ENCODE data around the gene CCDC183. TPM values are rescaled to one million over a fixed set of nuclear protein-coding genes. Genes with fewer than 3 reads are reported as not detected.

Gene CCDC183
- total RNA-seq, 2 experiments from 2014 or later: 0.88 to 1.3 TPM

DNA sequence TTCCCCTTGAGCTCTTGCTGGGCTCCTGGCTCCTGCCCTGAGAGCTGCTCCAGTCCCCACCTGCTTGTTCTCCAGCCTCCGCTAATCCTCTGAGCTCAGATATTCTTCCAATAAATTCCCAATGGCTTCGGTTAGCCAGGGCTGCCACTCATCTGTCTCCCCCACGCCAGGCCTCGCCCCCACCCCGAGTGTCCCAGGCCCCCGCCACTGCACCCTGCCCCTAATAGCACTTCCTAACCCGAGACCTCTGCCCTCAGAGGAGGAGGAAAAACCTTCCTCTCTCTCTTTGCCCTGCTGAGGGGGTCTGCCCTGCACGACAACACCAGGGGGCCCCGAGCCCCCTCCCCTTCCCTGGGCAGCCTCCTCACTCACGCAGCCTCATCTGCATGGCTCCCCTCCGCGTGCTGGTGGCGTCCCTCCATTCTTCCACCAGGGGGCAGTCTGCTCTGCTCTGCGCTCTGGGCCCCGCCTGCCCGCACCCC is 26.4 kb upstream of the CCDC183 start:
- no TSS peak for BruUV-seq (replicated peaks)
- no peak overlapping the region for H3K4me2 ChIP-seq (ENCODE audit: low read length)
- POLR2A ChIA-PET: no interaction called here

DNA sequence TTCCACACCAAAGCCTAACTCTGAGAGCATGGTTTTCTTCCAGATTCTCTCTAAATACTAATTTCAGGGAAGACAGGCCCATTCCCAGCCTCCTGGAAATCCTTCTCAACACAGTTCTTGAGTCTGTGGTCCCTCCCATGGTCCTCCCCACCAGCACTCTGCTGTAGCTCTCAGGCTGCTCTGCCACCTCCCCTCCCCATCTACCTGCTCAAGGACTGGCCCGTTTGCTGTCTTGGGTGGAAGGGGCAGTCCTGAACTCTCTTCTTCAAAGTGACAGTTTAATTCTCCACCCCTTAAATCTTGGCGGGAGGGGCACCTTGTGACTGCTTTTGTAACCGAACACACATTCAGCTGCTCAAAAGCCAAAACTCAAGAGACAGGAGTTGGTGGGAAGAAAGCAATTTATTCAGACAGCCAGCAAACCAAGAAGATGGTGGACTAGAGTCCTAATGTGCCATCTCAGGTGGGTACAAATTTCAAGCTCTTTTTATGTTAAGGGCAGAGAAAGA is 24.2 kb upstream of the CCDC183 start:
- TF ChIP-seq, protein P1, sequence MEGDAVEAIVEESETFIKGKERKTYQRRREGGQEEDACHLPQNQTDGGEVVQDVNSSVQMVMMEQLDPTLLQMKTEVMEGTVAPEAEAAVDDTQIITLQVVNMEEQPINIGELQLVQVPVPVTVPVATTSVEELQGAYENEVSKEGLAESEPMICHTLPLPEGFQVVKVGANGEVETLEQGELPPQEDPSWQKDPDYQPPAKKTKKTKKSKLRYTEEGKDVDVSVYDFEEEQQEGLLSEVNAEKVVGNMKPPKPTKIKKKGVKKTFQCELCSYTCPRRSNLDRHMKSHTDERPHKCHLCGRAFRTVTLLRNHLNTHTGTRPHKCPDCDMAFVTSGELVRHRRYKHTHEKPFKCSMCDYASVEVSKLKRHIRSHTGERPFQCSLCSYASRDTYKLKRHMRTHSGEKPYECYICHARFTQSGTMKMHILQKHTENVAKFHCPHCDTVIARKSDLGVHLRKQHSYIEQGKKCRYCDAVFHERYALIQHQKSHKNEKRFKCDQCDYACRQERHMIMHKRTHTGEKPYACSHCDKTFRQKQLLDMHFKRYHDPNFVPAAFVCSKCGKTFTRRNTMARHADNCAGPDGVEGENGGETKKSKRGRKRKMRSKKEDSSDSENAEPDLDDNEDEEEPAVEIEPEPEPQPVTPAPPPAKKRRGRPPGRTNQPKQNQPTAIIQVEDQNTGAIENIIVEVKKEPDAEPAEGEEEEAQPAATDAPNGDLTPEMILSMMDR (conservative IDR thresholded peaks at IDR 0.05; ENCODE audit: low read length): no peak
- TF ChIP-seq EZH2phosphoT487 (IDR thresholded peaks at IDR 0.05; ENCODE audit: borderline replicate concordance, low read depth, low read length): no peak
- Histone ChIP-seq H3K9me3 (ENCODE audit: low read length) (peaks cover 17% of the 10 kb centered on the region; the same call in 1 of the 2 replicates), H3K27ac (ENCODE audit: low read depth, low read length, poor library complexity, severe bottlenecking) (no peak overlapping the region), H3K4me3 (ENCODE audit: low read depth, low read length, poor library complexity, severe bottlenecking) (no peak overlapping the region), H3K4me1 (ENCODE audit: insufficient read depth, low read length, poor library complexity, severe bottlenecking) (peaks cover 11% of the 10 kb centered on the region), H3K79me2 (ENCODE audit: insufficient read depth, low read depth, low read length) (no peaks in the 10 kb centered on the region), H2AFZ (ENCODE audit: low read length) (no peak overlapping the region), H4K20me1 (ENCODE audit: insufficient read depth, low read length) (no peaks in the 10 kb centered on the region), H3K9me2 (ENCODE audit: insufficient read depth, low read length) (no peaks in the 10 kb centered on the region), H3K4me2 (ENCODE audit: low read length) (no peak overlapping the region), H3K36me3 (ENCODE audit: insufficient read depth, low read length) (no peaks in the 10 kb centered on the region)
- POLR2A ChIA-PET: interaction anchor here (0.5 kb wide), 1 partner anchor 48 kb away, joined by 5 read pairs; no protein-coding TSS in a partner anchor
- DNase-seq (ENCODE audit: low spot score): no peak
- CTCF ChIA-PET (ENCODE audit: unreplicated experiment): no interaction called here
- no TSS peak for BruUV-seq (replicated peaks)
- intact Hi-C loops (cut with micrococcal nuclease; ENCODE audit: unreplicated experiment): no loop called here

More for the DNA sequence above, 26.4 kb upstream of the CCDC183 start:
- CTCF ChIA-PET (ENCODE audit: unreplicated experiment): interaction anchor here (0.6 kb wide), 1 partner anchor 9 kb away, joined by 4 read pairs; no protein-coding TSS in a partner anchor
- Histone ChIP-seq H3K4me1 (ENCODE audit: insufficient read depth, low read length, poor library complexity, severe bottlenecking) (peaks cover 14% of the 10 kb centered on the region), H3K4me3 (ENCODE audit: low read depth, low read length, poor library complexity, severe bottlenecking) (no peak overlapping the region), H3K27ac (ENCODE audit: low read depth, low read length, poor library complexity, severe bottlenecking) (no peak overlapping the region), H4K20me1 (ENCODE audit: insufficient read depth, low read length) (no peaks in the 10 kb centered on the region), H3K79me2 (ENCODE audit: insufficient read depth, low read depth, low read length) (no peaks in the 10 kb centered on the region), H3K9me2 (ENCODE audit: insufficient read depth, low read length) (no peaks in the 10 kb centered on the region), H3K9me3 (ENCODE audit: low read length) (peaks cover 17% of the 10 kb centered on the region; the same call in 1 of the 2 replicates), H3K36me3 (ENCODE audit: insufficient read depth, low read length) (no peaks in the 10 kb centered on the region), H2AFZ (ENCODE audit: low read length) (no peak overlapping the region)
- intact Hi-C loops (cut with micrococcal nuclease; ENCODE audit: unreplicated experiment): no loop called here
- peak; percentile 51 for DNase-seq (ENCODE audit: low spot score)
- TF ChIP-seq, protein P1 (conservative IDR thresholded peaks at IDR 0.05; ENCODE audit: low read length): peak; percentile 65
- TF ChIP-seq EZH2phosphoT487 (IDR thresholded peaks at IDR 0.05; ENCODE audit: borderline replicate concordance, low read depth, low read length): no peak

DNA sequence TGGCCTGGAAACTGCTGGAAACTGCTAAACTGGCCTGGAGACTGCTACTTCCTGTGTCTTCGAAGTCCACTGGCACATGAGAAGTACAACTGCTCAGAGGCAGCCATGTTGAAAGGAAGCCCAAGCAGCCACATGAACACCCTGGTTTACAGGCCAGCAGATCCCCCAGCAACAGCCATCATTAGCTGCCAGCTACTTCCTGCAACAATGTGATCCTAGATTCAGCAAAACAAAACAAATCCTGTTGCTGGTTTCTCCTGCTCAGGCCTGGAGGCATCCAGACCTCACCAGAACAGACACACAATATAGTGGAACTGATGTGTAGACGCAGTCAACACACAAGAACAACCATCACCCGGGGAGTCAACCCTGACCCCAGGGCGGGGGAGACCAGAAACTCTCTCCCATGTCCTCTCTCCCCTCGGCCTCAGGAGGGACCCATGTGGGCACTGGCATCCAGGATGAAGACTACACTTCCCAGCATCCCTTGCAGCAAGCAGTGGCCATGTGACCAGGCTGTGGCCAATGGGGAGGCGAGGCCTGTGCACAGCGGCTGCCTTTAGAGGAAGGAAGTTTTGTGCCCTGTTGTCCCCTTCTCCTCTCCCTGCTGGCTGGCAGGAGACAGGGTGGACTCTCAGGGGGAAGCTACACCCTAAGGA is 22.6 kb upstream of the CCDC183 start:
- no peak overlapping the region for H3K27ac ChIP-seq (ENCODE audit: low read depth, low read length, poor library complexity, severe bottlenecking)
- peak overlapping the region; percentile 14 for H3K4me3 ChIP-seq (ENCODE audit: low read depth, low read length, poor library complexity, severe bottlenecking)
- H3K79me2 ChIP-seq (ENCODE audit: insufficient read depth, low read depth, low read length): no peaks in the 10 kb centered on the region
- H3K36me3 ChIP-seq (ENCODE audit: insufficient read depth, low read length): no peaks in the 10 kb centered on the region
- ChIA-PET CTCF (ENCODE audit: unreplicated experiment) (no interaction called here), POLR2A (no interaction called here)
- BruUV-seq (replicated peaks): no TSS peak
- H3K4me2 ChIP-seq (ENCODE audit: low read length): peak overlapping the region; percentile 21; the same call in 1 of the 2 replicates
- intact Hi-C loops (cut with micrococcal nuclease; ENCODE audit: unreplicated experiment): no loop called here
- no peaks in the 10 kb centered on the region for H3K9me2 ChIP-seq (ENCODE audit: insufficient read depth, low read length)
- H3K9me3 ChIP-seq (ENCODE audit: low read length): peaks cover 17% of the 10 kb centered on the region; the same call in 1 of the 2 replicates
- TF ChIP-seq, protein P1 (conservative IDR thresholded peaks at IDR 0.05; ENCODE audit: low read length): no peak
- no peak for TF ChIP-seq EZH2phosphoT487 (IDR thresholded peaks at IDR 0.05; ENCODE audit: borderline replicate concordance, low read depth, low read length)
- DNase-seq (ENCODE audit: low spot score): peak; percentile 83
- H3K4me1 ChIP-seq (ENCODE audit: insufficient read depth, low read length, poor library complexity, severe bottlenecking): peaks cover 4% of the 10 kb centered on the region
- no peaks in the 10 kb centered on the region for H4K20me1 ChIP-seq (ENCODE audit: insufficient read depth, low read length)
- H2AFZ ChIP-seq (ENCODE audit: low read length): peak overlapping the region; percentile 98

All from OCI-LY7 (cell line).